Neural progenitor cell (in vitro differentiated cells): Measurements from ENCODE around the gene MORN4.

Source experiments
- CTCF ChIP-seq: fragments of 200-600 bp; sonication (generic); IDR thresholded peaks from 2 replicates; pipeline ENCODE4 v1.5.1; 2017; ENCODE audit warnings: antibody characterized with exemption, mild to moderate bottlenecking
- EZH2 ChIP-seq: fragments of 200-600 bp; sonication (generic); IDR thresholded peaks from 2 replicates; pipeline ENCODE4 v1.6.1; 2017; ENCODE audit warnings: antibody characterized with exemption, mild to moderate bottlenecking, moderate library complexity

GRCh38 chr10:97570146-97570788 lies 63.0 kb downstream of the MORN4 start:
- TF ChIP-seq CTCF (no peak), EZH2 (no peak)
